ENCODE measurements around the gene PACSIN2. TPM values are rescaled to one million over a fixed set of nuclear protein-coding genes. Genes with fewer than 3 reads are reported as not detected.
"Not testable (repeated sequence)": the region's sequence is repeated elsewhere in the genome, so short reads cannot be mapped to it uniquely, and the experiment has no call there.

The PACSIN2 gene
- total and polyA plus RNA-seq, 2 of the 13 experiments (the other 11 are each of a cell fraction or from before 2014, with no cell fraction given): 54.1 to 68.8 TPM

DNA sequence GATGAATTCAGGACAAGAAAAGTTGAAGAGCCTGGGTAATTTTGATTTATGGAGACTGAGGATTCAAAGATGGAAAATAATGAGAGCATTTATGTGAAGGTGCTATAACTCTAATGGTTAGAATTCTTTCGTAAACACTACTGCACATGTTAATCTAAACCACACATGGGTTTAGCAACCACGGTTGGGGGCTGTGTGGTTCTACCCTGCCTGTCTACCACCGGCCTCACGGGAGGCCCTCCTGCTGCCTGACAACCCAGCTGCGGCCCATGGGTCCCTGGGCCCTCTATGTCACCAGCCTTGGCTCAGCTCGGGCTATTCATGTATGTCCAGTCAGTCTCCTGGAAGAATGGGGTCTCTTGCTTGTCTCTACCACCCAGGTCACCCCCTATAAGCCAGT, 89.4 kb downstream of the PACSIN2 start:
- Histone ChIP-seq H3K4me3 (replicated peaks in 1 of 3; ENCODE audit: insufficient read depth in 1 of 3, low read depth in 2 of 3, low read length in 3 of 3) (no peak overlapping the region), H4K20me1 (ENCODE audit: insufficient read depth, low read length) (peaks cover 34% of the 10 kb centered on the region), H3K36me3 (replicated peaks in 1 of 2; ENCODE audit: control insufficient read depth in 1 of 2, insufficient read depth in 2 of 2, low read length in 2 of 2) (peaks cover 0 to 2% of the 10 kb centered on the region in 2 experiments; a peak in 2 of 5 replicates), H3K9ac (ENCODE audit: insufficient read depth, low read depth, low read length) (no peak overlapping the region), H3K27me3 (ENCODE audit: control insufficient read depth in 1 of 2, insufficient read depth in 2 of 2, low read length in 2 of 2) (no peaks in the 10 kb centered on the region), H2AFZ (ENCODE audit: low read length) (no peak overlapping the region), H3K9me3 (ENCODE audit: low read length) (no peaks in the 10 kb centered on the region), H3K4me2 (ENCODE audit: low read depth, low read length) (no peak overlapping the region), H3K4me1 (ENCODE audit: insufficient read depth, low read length) (peaks cover 74% of the 10 kb centered on the region), H3K79me2 (ENCODE audit: insufficient read depth, low read length) (peaks cover 82% of the 10 kb centered on the region), H3K27ac (ENCODE audit: extremely low read length, insufficient read depth, low read length) (no peak overlapping the region)
- POLR2A ChIA-PET: interaction anchor here (0.5 to 1.4 kb wide), 4 partner anchors 11 to 90 kb away, joined by 3 to 4 read pairs (median 3); partner anchors contain the start of gene PACSIN2
- TF ChIP-seq RFXAP (CRISPR knock-in tag; IDR thresholded peaks at IDR 0.05; ENCODE audit: borderline replicate concordance): no peak
- TF ChIP-seq ZSCAN20 (CRISPR knock-in tag; IDR thresholded peaks at IDR 0.05; ENCODE audit: borderline replicate concordance): no peak
- no peak for TF ChIP-seq ETV5 (CRISPR knock-in tag; IDR thresholded peaks at IDR 0.05; ENCODE audit: borderline replicate concordance)
- no peak for TF ChIP-seq MTA1 (CRISPR knock-in tag; IDR thresholded peaks at IDR 0.05; ENCODE audit: borderline replicate concordance)
- no peak for TF ChIP-seq NBN (conservative IDR thresholded peaks at IDR 0.05)
- TF ChIP-seq ZNF292 (CRISPR knock-in tag; IDR thresholded peaks at IDR 0.05; ENCODE audit: borderline replicate concordance, low read depth): no peak
- no peak for TF ChIP-seq ZNF468 (CRISPR knock-in tag; IDR thresholded peaks at IDR 0.05)
- TF ChIP-seq SPEN (CRISPR knock-in tag; IDR thresholded peaks at IDR 0.05; ENCODE audit: low read depth): no peak
- no peak for TF ChIP-seq MED13 (CRISPR knock-in tag; IDR thresholded peaks at IDR 0.05)
- TF ChIP-seq, protein P1, sequence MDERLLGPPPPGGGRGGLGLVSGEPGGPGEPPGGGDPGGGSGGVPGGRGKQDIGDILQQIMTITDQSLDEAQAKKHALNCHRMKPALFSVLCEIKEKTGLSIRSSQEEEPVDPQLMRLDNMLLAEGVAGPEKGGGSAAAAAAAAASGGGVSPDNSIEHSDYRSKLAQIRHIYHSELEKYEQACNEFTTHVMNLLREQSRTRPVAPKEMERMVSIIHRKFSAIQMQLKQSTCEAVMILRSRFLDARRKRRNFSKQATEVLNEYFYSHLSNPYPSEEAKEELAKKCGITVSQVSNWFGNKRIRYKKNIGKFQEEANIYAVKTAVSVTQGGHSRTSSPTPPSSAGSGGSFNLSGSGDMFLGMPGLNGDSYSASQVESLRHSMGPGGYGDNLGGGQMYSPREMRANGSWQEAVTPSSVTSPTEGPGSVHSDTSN (CRISPR knock-in tag; IDR thresholded peaks at IDR 0.05): no peak
- no peak for TF ChIP-seq ZNF644 (CRISPR knock-in tag; IDR thresholded peaks at IDR 0.05; ENCODE audit: low read depth)
- TF ChIP-seq ZNF331 (CRISPR knock-in tag; IDR thresholded peaks at IDR 0.05): no peak
- TF ChIP-seq ZFAT (CRISPR knock-in tag; conservative IDR thresholded peaks at IDR 0.05): no peak
- ATAC-seq (no peak), DNase-seq (ENCODE audit: low spot score) (no peak), FAIRE-seq (no peak)
- BruUV-seq (replicated peaks): no TSS peak
- CTCF ChIA-PET (ENCODE audit: low intra/inter-chr PET ratio, low total read pairs): no interaction called here
- intact Hi-C loops (cut with micrococcal nuclease; ENCODE audit: unreplicated experiment): loop anchor here (5.0 kb wide), 1 partner anchor 37 kb away; no protein-coding TSS in a partner anchor
- in situ Hi-C loops (cut with HindIII; ENCODE audit: extremely low pct_ligation_motif_present, low pct_unique_long_range_greater_than_20kb): no loop called here
- 91% methylated on average over 6 of the region's 6 CpGs for WGBS (ENCODE audit: low lambda C conversion rate)

DNA sequence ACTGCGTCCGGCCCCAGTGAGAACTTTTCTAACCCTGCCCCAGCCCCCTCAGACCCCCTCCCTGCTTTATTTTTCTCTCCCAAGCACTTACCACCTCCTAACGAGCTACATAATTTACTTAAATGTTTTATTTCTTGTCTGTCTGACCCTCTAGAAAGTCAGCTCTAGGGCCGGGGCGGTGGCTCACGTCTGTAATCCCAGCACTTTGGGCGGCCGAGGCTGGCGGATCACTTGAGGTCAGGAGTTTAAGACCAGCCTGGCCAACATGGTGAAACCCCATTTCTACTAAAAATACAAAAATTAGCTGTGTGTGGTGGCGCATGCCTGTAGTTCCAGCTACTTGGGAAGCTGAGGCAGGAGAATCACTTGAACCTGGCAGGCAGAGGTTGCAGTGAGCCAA, 89.9 kb downstream of the PACSIN2 start:
- WGBS (ENCODE audit: low lambda C conversion rate): 98% methylated on average over 10 of the region's 10 CpGs
- DNase-seq (ENCODE audit: low spot score); H3K9ac ChIP-seq (ENCODE audit: insufficient read depth, low read depth, low read length); FAIRE-seq; H3K27me3 ChIP-seq (ENCODE audit: control insufficient read depth in 1 of 2, insufficient read depth in 2 of 2, low read length in 2 of 2); H2AFZ ChIP-seq (ENCODE audit: low read length); H3K4me3 ChIP-seq (replicated peaks in 1 of 3; ENCODE audit: insufficient read depth in 1 of 3, low read depth in 2 of 3, low read length in 3 of 3); in situ Hi-C loops (cut with HindIII; ENCODE audit: extremely low pct_ligation_motif_present, low pct_unique_long_range_greater_than_20kb); CTCF ChIA-PET (ENCODE audit: low intra/inter-chr PET ratio, low total read pairs); H3K9me3 ChIP-seq (ENCODE audit: low read length); H3K4me2 ChIP-seq (ENCODE audit: low read depth, low read length); ATAC-seq; H3K36me3 ChIP-seq (replicated peaks in 1 of 2; ENCODE audit: control insufficient read depth in 1 of 2, insufficient read depth in 2 of 2, low read length in 2 of 2); H3K27ac ChIP-seq (ENCODE audit: extremely low read length, insufficient read depth, low read length); BruUV-seq (replicated peaks): not testable (repeated sequence)
- intact Hi-C loops (cut with micrococcal nuclease; ENCODE audit: unreplicated experiment): loop anchor here (5.0 kb wide), 1 partner anchor 37 kb away; no protein-coding TSS in a partner anchor
- peaks cover 74% of the 10 kb centered on the region for H3K4me1 ChIP-seq (ENCODE audit: insufficient read depth, low read length)
- H3K79me2 ChIP-seq (ENCODE audit: insufficient read depth, low read length): peaks cover 82% of the 10 kb centered on the region
- POLR2A ChIA-PET: interaction anchor here (1.2 to 1.4 kb wide), 2 partner anchors 69 to 90 kb away, joined by 3 to 4 read pairs; partner anchors contain the start of gene PACSIN2
- H4K20me1 ChIP-seq (ENCODE audit: insufficient read depth, low read length): peaks cover 31% of the 10 kb centered on the region
